H4 (cell line): Measurements from ENCODE around the gene SOCS3. TPM values are rescaled to one million over a fixed set of nuclear protein-coding genes. Genes with fewer than 3 reads are reported as not detected.

Experiments used
- DNase-seq: peaks from one replicate; pipeline ENCODE4 v3.0.0-alpha.2; 2015; ENCODE audit warnings: low spot score
- total RNA-seq: library from RNA; depleted of rRNA; stranded (reverse); fragments of >200 nt; shearing (Covaris generic); gene quantifications from 2 replicates; pipeline ENCODE4 v1.2.3, GENCODE V29; 2014

The SOCS3 gene
- total RNA-seq, 1 experiment from 2014 or later = 29.2 TPM

- DNase-seq = no peak
Measured at GRCh38 chr17:78367193-78367592, 7.3 kb upstream of the SOCS3 start.

- DNase-seq = no peak
Measured at GRCh38 chr17:78366109-78366848, 6.4 kb upstream of the SOCS3 start.

- DNase-seq = no peak
Measured at GRCh38 chr17:78365561-78366108, 5.8 kb upstream of the SOCS3 start.

- DNase-seq = no peak
Measured at GRCh38 chr17:78364436-78365281, 4.8 kb upstream of the SOCS3 start.

- DNase-seq = no peak
Measured at GRCh38 chr17:78362671-78363070, 2.8 kb upstream of the SOCS3 start.

- DNase-seq = no peak
Measured at GRCh38 chr17:78362232-78362631, 2.4 kb upstream of the SOCS3 start.

GRCh38 chr17:78361225-78361701 is 1.4 kb upstream of the SOCS3 start:
- no peak for DNase-seq

- peak; percentile 87 for DNase-seq
Measured at GRCh38 chr17:78360371-78361224, 721 bp upstream of the SOCS3 start.

GRCh38 chr17:78359321-78359996 is 418 bp downstream of the SOCS3 start:
- no peak for DNase-seq

- no peak for DNase-seq
Measured at GRCh38 chr17:78358538-78359320, 1.1 kb downstream of the SOCS3 start.

GRCh38 chr17:78357672-78358537 is 2.0 kb downstream of the SOCS3 start:
- DNase-seq = no peak

GRCh38 chr17:78357177-78357586 is 2.7 kb downstream of the SOCS3 start:
- peak; percentile 94 for DNase-seq

- peak; percentile 89 for DNase-seq
Measured at GRCh38 chr17:78356101-78356713, 3.7 kb downstream of the SOCS3 start.

- DNase-seq = no peak
Measured at GRCh38 chr17:78355701-78356100, 4.2 kb downstream of the SOCS3 start.

GRCh38 chr17:78355045-78355641 is 4.7 kb downstream of the SOCS3 start:
- no peak for DNase-seq

GRCh38 chr17:78353834-78354233 is 6.0 kb downstream of the SOCS3 start:
- DNase-seq = no peak

GRCh38 chr17:78351449-78352006 is 8.3 kb downstream of the SOCS3 start:
- DNase-seq = peak; percentile 81
